ENCODE measurements around the gene HIGD1C. TPM values are rescaled to one million over a fixed set of nuclear protein-coding genes. Genes with fewer than 3 reads are reported as not detected.

Gene HIGD1C
- total RNA-seq, 1 experiment from 2014 or later, result not detected

GRCh38 chr12:50990791-50991190 is 38.4 kb downstream of the HIGD1C start:
- Mint-ChIP-seq H3K27ac (no peak overlapping the region), H3K36me3 (ENCODE audit: insufficient read depth in 1 of 3, low read depth in 3 of 3) (peaks cover 22 to 64% (median 50%) of the 10 kb centered on the region in 3 experiments; a peak in 6 of 7 replicates), H3K4me3 (no peak overlapping the region), H3K9me3 (no peaks in the 10 kb centered on the region), H3K27me3 (ENCODE audit: low read depth) (no peaks in the 10 kb centered on the region), H3K4me1 (peaks cover 0 to 5% of the 10 kb centered on the region in 2 experiments; a peak in 2 of 4 replicates)
- H4K20me1 ChIP-seq (ENCODE audit: control insufficient read depth, insufficient read depth, insufficient read length), result no peaks in the 10 kb centered on the region
- no peak overlapping the region for H4K91ac ChIP-seq (ENCODE audit: insufficient read length, low read depth, low read length)
- H3K4me2 ChIP-seq (ENCODE audit: insufficient read depth, insufficient read length, low read length), result no peak overlapping the region
- no peak overlapping the region for H3K9ac ChIP-seq (ENCODE audit: extremely low read depth, insufficient read length, low read length)
- H3K18ac ChIP-seq (ENCODE audit: insufficient read length, low read depth, low read length), result no peak overlapping the region
- H2BK15ac ChIP-seq (ENCODE audit: low read depth, low read length), result no peak overlapping the region
- H3K56ac ChIP-seq (ENCODE audit: insufficient read length, low read depth, low read length), result no peak overlapping the region
- no peak overlapping the region for H4K5ac ChIP-seq (ENCODE audit: insufficient read length, low read depth, low read length)
- H2BK12ac ChIP-seq (ENCODE audit: insufficient read length, low read depth, low read length), result no peak overlapping the region
- DNase-seq, result no peak
- no peak overlapping the region for H3K14ac ChIP-seq (ENCODE audit: insufficient read depth, low read length)
- no peak overlapping the region for H3K4ac ChIP-seq (ENCODE audit: low read depth, low read length)
- H3K23me2 ChIP-seq (ENCODE audit: insufficient read length, low read depth, low read length, poor library complexity, severe bottlenecking), result no peaks in the 10 kb centered on the region
- H2AFZ ChIP-seq (ENCODE audit: low read length), result no peak overlapping the region
- H2BK20ac ChIP-seq (ENCODE audit: low read depth, low read length, poor library complexity, severe bottlenecking), result no peak overlapping the region
- H3K9me3 ChIP-seq (ENCODE audit: control insufficient read depth, low read depth, low read length), result no peaks in the 10 kb centered on the region
- H3K79me1 ChIP-seq (ENCODE audit: insufficient read depth, low read depth, low read length, poor library complexity, severe bottlenecking), result no peaks in the 10 kb centered on the region
- H2BK120ac ChIP-seq (ENCODE audit: low read depth, low read length, poor library complexity, severe bottlenecking), result no peak overlapping the region
- H2AK5ac ChIP-seq (ENCODE audit: insufficient read length, low read length), result no peak overlapping the region
- H3K27me3 ChIP-seq (ENCODE audit: insufficient read depth, low read length), result no peaks in the 10 kb centered on the region
- WGBS (ENCODE audit: extremely low coverage, insufficient read length, low lambda C conversion rate), result no CpG with 5 or more reads among the region's 3 CpGs
- no peak overlapping the region for H3K23ac ChIP-seq (ENCODE audit: insufficient read length, low read depth, low read length)
- H3K4me1 ChIP-seq (ENCODE audit: insufficient read depth, low read length), result no peaks in the 10 kb centered on the region
- no peak overlapping the region for H4K8ac ChIP-seq (replicated peaks; ENCODE audit: insufficient read length, low read depth, low read length)
- no peak overlapping the region for H2BK5ac ChIP-seq (ENCODE audit: insufficient read length, low read length)
- no peak for TF ChIP-seq CTCF (conservative IDR thresholded peaks at IDR 0.05)
- no peak overlapping the region for H3K27ac ChIP-seq (ENCODE audit: insufficient read length, low read depth, low read length)
- H3T11ph ChIP-seq (ENCODE audit: low read length), result no peak overlapping the region
- no peaks in the 10 kb centered on the region for H3K79me2 ChIP-seq (ENCODE audit: insufficient read depth, low read length)

All from H9 (cell line).